GM21528 (cell line): ENCODE data around the gene CTU2.
A peak's percentile ranks its signal among the peaks of the same experiment; 100 is the strongest.

Experiments
- ATAC-seq: cut with Tn5 transposase; IDR thresholded peaks from one replicate; pipeline ENCODE4 v1.9.1; 2021; ENCODE audit warnings: mild to moderate bottlenecking, moderate library complexity; ENCODE audit not compliant: unreplicated experiment, low FRiP score

The CTU2 gene

GRCh38 chr16:88681084-88681680, 25.1 kb upstream of the CTU2 start:
- no peak for ATAC-seq

- ATAC-seq = peak; percentile 65
These were observed 24.4 kb upstream of the CTU2 start for GRCh38 chr16:88681709-88682451.

GRCh38 chr16:88684569-88685155, 21.6 kb upstream of the CTU2 start:
- no peak for ATAC-seq

- ATAC-seq = no peak
These were observed 20.9 kb upstream of the CTU2 start for GRCh38 chr16:88685156-88686061.

- no peak for ATAC-seq
These were observed 20.3 kb upstream of the CTU2 start for GRCh38 chr16:88686062-88686438.

- peak; percentile 50 for ATAC-seq
These were observed 19.7 kb upstream of the CTU2 start, which contains the start of gene SNAI3 for GRCh38 chr16:88686439-88687253. Gene SNAI3, minus strand, starts transcription at chr16:88686507. Its CDS starts 101 bp downstream, at chr16:88686406.

- ATAC-seq = no peak
These were observed 19.1 kb upstream of the CTU2 start for GRCh38 chr16:88687254-88687576.

GRCh38 chr16:88687676-88688012, 18.7 kb upstream of the CTU2 start:
- ATAC-seq = no peak

- no peak for ATAC-seq
These were observed 18.1 kb upstream of the CTU2 start for GRCh38 chr16:88688013-88688778.

GRCh38 chr16:88690341-88691128, 15.8 kb upstream of the CTU2 start:
- ATAC-seq = no peak

- ATAC-seq = no peak
These were observed 15.0 kb upstream of the CTU2 start for GRCh38 chr16:88691129-88691813.

GRCh38 chr16:88691924-88692560, 14.3 kb upstream of the CTU2 start:
- ATAC-seq = no peak

- no peak for ATAC-seq
These were observed 13.4 kb upstream of the CTU2 start for GRCh38 chr16:88692861-88693260.

- no peak for ATAC-seq
These were observed 12.7 kb upstream of the CTU2 start for GRCh38 chr16:88693420-88694177.

GRCh38 chr16:88694221-88695087, 11.8 kb upstream of the CTU2 start:
- no peak for ATAC-seq

- ATAC-seq = no peak
These were observed 11.1 kb upstream of the CTU2 start for GRCh38 chr16:88695218-88695617.
